Thoracic aorta (tissue), 2 donors: ENCODE measurements around the gene CXCL16. TPM values are rescaled to one million over a fixed set of nuclear protein-coding genes. Genes with fewer than 3 reads are reported as not detected.
A peak's percentile ranks its signal among the peaks of the same experiment; 100 is the strongest.
"Not testable (repeated sequence)": the region's sequence is repeated elsewhere in the genome, so short reads cannot be mapped to it uniquely, and the experiment has no call there.

Experiments used
- ATAC-seq: fragments of 150-250 bp; one replicate; pipeline ENCODE4 v1.8.0; 2017; ENCODE audit warnings: low read depth; ENCODE audit not compliant: insufficient number of reproducible peaks, low FRiP score
- DNase-seq: peaks from one replicate; pipeline ENCODE4 v3.0.0-alpha.2; 2020; ENCODE audit warnings: low spot score
- H3K27ac ChIP-seq, 2 donors: fragments of 200-600 bp; sonication (generic); 1 replicate in 1 of 2; 2 replicates in 1 of 2; pipeline ENCODE4 v1.5.1; 2016; ENCODE audit warnings: mild to moderate bottlenecking in 2 of 2, moderate library complexity in 2 of 2
- H3K27me3 ChIP-seq: fragments of 200-600 bp; sonication (generic); replicated peaks from 2 replicates; pipeline ENCODE4 v1.6.0; 2016; ENCODE audit warnings: mild to moderate bottlenecking; ENCODE audit not compliant: insufficient read depth
- H3K36me3 ChIP-seq: fragments of 200-600 bp; sonication (generic); one replicate; pipeline ENCODE4 v1.5.1; 2016
- H3K4me1 ChIP-seq, 2 donors: fragments of 200-600 bp; sonication (generic); 1 replicate in 1 of 2; 2 replicates in 1 of 2; pipeline versions ENCODE4 v1.5.1 to v1.6.0; 2016; ENCODE audit warnings: low read depth in 2 of 2, mild to moderate bottlenecking in 1 of 2; ENCODE audit not compliant: control insufficient read depth in 1 of 2
- H3K4me3 ChIP-seq: fragments of 200-600 bp; sonication (generic); 2 replicates; pipeline ENCODE4 v1.5.1; 2016; ENCODE audit warnings: mild to moderate bottlenecking
- H3K9me3 ChIP-seq: fragments of 200-600 bp; sonication (generic); 2 replicates; pipeline ENCODE4 v1.5.1; 2016
- CTCF ChIP-seq: fragments of 200-600 bp; sonication (generic); IDR thresholded peaks from one replicate; pipeline ENCODE4 v1.5.1; 2019; ENCODE audit warnings: antibody characterized with exemption
- total RNA-seq, 2 donors: library from RNA; depleted of rRNA; stranded (reverse); fragments of >200 nt; gene quantifications; one replicate each; pipeline versions ENCODE4 v1.1.0 to v1.2.3, GENCODE V29; 2016

CXCL16 gene
- total RNA-seq, 2 donors from 2014 or later, result 27.6 to 41.7 TPM

DNA sequence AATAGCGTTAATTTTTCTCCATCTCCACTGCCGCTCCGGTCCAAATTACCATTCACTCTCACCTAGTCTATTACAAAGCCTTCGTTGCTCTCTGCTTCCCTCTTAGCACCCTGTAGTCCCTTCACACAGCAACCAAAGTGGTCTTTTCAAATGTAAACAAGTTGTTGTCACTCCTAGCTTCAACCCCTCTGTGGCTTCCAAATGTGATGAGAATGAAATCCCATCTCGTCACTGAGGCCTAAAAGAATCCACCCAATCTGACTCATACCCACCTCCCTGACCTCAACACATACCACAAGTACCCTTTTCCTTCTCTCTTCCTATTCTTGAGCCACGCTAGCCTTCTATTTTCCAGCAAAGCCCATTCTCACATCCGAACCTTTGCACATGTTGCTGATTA, 33.6 kb downstream of the CXCL16 start:
- DNase-seq, result no peak
- ATAC-seq, result no peak
- no peaks in the 10 kb centered on the region for H3K36me3 ChIP-seq
- peaks cover 8 to 19% of the 10 kb centered on the region in 2 donors for H3K4me1 ChIP-seq
- H3K9me3 ChIP-seq, result no peaks in the 10 kb centered on the region
- TF ChIP-seq CTCF, result no peak
- H3K27ac ChIP-seq, result no peak overlapping the region
- H3K4me3 ChIP-seq, result no peak overlapping the region
- H3K27me3 ChIP-seq, result no peaks in the 10 kb centered on the region

DNA sequence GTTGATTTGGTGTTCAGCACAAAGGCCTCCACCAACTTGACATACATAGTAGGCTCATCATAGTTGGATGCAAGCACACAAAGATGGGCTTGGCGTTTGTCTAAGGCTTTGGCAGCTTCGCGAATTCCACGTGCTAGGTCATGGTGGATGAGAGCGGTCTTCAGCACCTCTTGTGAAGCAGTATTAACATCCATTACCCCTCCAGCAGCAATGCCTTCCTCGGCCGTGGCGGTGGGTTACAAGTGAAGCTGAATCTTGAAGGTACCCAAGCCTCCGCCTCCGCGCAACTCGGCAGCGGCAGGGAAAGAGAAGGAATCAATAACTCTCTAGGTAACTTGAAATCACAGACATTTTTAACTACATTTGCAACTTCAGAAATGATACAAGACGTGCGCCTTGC, 34.7 kb downstream of the CXCL16 start:
- ATAC-seq, result no peak
- DNase-seq, result no peak
- no peaks in the 10 kb centered on the region for H3K27me3 ChIP-seq
- TF ChIP-seq CTCF, result no peak
- no peak overlapping the region for H3K4me3 ChIP-seq
- H3K4me1 ChIP-seq, result peaks cover 8 to 15% of the 10 kb centered on the region in 2 donors
- no peaks in the 10 kb centered on the region for H3K36me3 ChIP-seq
- H3K9me3 ChIP-seq, result no peaks in the 10 kb centered on the region
- H3K27ac ChIP-seq, result no peak overlapping the region

DNA sequence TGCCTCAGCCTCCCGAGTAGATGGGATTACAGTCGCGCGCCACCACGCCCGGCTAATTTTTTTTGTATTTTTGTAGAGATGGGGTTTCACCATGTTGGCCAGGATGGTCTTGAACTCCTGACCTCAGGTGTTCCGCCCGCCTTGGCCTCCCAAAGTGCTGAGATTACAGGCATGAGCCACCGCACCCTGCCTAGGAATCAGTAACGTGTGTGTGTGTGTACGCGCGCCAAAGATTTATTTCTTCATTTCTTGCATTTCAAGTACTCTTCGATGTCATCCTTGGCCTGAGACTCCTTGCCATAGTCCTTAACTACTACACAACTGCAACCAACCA, 35.2 kb downstream of the CXCL16 start:
- peak overlapping the region; percentile 65 to 80 for H3K27ac ChIP-seq

DNA sequence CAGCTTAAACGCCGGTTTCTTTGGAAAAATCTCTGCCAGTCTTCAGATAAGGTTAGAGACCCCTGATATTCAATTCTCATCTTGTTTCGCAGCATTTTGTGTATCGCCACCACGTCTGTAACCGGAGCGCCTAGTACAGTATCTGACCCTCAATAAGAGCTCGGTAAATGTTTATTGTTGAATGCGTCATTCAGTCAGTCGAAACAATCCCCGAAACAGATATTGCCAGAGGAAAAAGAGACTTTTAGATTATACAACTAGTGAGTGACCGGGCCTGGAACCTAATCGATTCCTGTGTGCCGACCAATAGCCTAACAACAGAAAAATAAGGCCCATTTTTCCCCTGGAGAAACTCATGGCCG, 36.4 kb downstream of the CXCL16 start:
- DNase-seq (no peak), ATAC-seq (no peak)
- H3K9me3 ChIP-seq, result no peaks in the 10 kb centered on the region
- no peak for TF ChIP-seq CTCF
- H3K27ac ChIP-seq, result peak overlapping the region in 1 of 2 donors; percentile 65
- H3K4me3 ChIP-seq, result peak overlapping the region; percentile 94
- no peaks in the 10 kb centered on the region for H3K36me3 ChIP-seq
- no peaks in the 10 kb centered on the region for H3K27me3 ChIP-seq
- H3K4me1 ChIP-seq, result peaks cover 5 to 15% of the 10 kb centered on the region in 2 donors

More for the DNA sequence above, 35.2 kb downstream of the CXCL16 start:
- peak overlapping the region; percentile 94 for H3K4me3 ChIP-seq
- not testable (repeated sequence) for H3K9me3 ChIP-seq, H3K27me3 ChIP-seq, ATAC-seq, DNase-seq, H3K36me3 ChIP-seq
- H3K4me1 ChIP-seq, result peaks cover 6 to 15% of the 10 kb centered on the region in 2 donors

DNA sequence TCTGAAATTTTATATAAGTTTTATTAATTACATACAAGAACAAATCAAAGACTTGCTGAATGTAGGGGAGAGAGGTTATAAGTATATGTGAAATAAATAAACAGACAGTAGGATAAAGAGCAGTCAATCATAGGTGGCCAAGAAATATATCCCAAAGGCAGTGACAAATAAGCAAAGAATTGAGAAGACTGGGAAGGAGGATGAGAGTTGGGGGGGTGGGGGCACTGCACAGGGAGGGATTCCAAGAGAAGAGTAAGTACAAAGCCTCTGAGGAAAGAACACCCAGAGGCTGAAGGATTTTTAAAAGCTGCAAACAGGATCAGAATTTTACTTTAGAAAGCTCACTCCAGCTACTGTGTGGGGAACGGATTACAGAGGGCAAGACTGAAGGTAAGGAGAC, 38.6 kb downstream of the CXCL16 start:
- no peak overlapping the region for H3K27ac ChIP-seq

GRCh38 chr17:4699401-4700056, 40.2 kb downstream of the CXCL16 start:
- H3K27ac ChIP-seq, H3K36me3 ChIP-seq, H3K27me3 ChIP-seq, H3K9me3 ChIP-seq, H3K4me3 ChIP-seq, DNase-seq, ATAC-seq: not testable (repeated sequence)
- H3K4me1 ChIP-seq, result peaks cover 5 to 14% of the 10 kb centered on the region in 2 donors

More for the DNA sequence above, 38.6 kb downstream of the CXCL16 start:
- Histone ChIP-seq H3K27me3 (no peaks in the 10 kb centered on the region), H3K4me1 (peaks cover 5 to 15% of the 10 kb centered on the region in 2 donors), H3K36me3 (peaks cover 4% of the 10 kb centered on the region), H3K4me3 (no peak overlapping the region), H3K9me3 (no peaks in the 10 kb centered on the region)
- TF ChIP-seq CTCF, result no peak
- DNase-seq (no peak), ATAC-seq (no peak)
